ENCODE data around the gene ATP10A.

DNA sequence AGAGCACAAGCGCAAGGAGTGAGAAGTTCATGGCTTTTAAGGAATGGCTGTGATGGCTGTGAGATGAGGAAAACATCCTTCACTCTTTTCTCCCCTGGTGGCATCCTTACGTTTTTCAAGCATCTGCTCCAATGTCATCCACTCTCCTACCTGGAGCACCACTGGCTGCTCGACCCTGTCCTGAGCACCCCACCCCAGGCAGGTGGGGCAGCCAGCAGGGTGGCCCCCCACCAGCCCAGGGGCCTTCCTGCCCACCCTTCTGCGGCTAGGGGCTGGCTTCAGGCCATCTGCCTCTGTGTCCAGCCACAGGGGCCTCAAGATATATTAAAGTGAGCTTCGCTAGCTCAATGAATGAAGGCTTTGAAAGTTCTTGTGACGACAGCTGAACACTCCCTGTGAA is 56.1 kb downstream of the ATP10A start:
- TF ChIP-seq, protein P1, sequence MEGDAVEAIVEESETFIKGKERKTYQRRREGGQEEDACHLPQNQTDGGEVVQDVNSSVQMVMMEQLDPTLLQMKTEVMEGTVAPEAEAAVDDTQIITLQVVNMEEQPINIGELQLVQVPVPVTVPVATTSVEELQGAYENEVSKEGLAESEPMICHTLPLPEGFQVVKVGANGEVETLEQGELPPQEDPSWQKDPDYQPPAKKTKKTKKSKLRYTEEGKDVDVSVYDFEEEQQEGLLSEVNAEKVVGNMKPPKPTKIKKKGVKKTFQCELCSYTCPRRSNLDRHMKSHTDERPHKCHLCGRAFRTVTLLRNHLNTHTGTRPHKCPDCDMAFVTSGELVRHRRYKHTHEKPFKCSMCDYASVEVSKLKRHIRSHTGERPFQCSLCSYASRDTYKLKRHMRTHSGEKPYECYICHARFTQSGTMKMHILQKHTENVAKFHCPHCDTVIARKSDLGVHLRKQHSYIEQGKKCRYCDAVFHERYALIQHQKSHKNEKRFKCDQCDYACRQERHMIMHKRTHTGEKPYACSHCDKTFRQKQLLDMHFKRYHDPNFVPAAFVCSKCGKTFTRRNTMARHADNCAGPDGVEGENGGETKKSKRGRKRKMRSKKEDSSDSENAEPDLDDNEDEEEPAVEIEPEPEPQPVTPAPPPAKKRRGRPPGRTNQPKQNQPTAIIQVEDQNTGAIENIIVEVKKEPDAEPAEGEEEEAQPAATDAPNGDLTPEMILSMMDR (IDR thresholded peaks at IDR 0.05), result no peak
- TF ChIP-seq SP1 (CRISPR knock-in tag; conservative IDR thresholded peaks at IDR 0.05), result no peak
- TF ChIP-seq ZBTB21 (CRISPR knock-in tag; IDR thresholded peaks at IDR 0.05; ENCODE audit: borderline replicate concordance), result no peak
- no peak for TF ChIP-seq JUN (CRISPR knock-in tag; IDR thresholded peaks at IDR 0.05)

All from WTC11 (cell line).